ENCODE results near the gene NCF2. TPM values are rescaled to one million over a fixed set of nuclear protein-coding genes. Genes with fewer than 3 reads are reported as not detected.

Gene NCF2
- total RNA-seq, 2 donors from 2014 or later, result 8.3 to 9.6 TPM

DNA sequence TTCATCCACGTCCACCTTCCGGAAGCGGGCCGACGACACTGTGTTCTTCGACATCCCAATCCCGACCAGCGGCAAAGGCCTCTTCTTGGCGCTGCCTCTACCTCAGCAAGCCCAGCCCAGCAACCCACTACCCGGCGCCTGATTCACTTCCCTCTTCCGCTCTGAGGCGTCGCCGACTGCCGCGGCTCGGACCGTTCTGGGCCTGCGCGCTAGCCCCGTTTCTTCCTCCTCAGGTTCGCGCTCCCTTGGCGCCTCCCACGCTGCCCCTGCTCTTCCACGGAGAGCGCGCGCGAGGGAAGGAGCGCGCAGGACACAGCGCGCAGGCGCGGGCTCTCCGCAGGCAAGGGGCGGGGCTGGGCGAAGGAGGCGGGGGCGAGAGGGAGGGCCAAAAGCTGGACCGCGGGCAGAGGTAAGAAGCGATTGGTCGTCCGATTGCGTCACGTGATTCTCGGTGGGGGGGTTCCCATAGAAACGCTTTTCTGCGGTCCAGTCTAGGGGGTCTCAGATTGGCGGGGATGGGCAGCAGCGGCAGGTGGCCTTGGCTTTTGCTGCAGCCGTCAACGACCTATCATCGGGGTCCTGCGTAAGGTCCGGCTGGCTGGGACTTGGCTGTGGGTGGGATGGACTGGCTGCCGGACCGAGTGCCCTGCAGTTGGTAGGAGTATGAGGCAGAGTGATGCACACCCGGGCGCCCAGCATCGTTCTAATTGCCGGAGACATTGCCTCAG lies 45.5 kb upstream of the NCF2 start, which contains the start of gene ARPC5:
Gene ARPC5, minus strand, starts transcription at position 178 of the 728 bp plus-strand sequence. Its CDS starts 124 bp downstream, at position 54.
- intact Hi-C loops (cut with DNase I), result no loop called here

DNA sequence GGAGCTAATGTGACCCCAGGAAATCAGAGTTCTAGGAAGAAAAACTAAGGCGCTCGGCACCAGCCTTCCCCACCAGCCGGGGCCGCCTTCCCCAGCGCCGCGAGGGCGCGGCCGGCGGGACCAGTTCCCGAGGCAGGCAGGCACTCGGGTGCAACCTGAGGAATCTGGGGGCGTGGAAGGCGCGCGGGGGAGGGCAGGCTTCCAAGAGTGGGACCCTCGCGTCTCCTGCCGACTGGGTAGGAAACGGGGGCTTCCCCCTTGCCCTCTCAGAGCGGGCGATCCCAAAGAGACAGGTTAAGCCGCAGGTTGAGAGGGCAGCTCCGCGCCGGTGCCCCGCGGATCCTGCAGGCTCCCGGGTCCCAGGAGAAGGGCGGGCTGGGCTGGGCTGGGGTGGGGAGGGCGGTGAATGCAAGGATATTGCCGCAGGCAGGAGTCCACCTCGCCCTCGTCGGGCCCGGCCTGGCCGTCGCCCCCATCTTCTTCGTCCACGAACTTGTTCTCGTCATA lies 44.9 kb upstream of the NCF2 start:
- Histone ChIP-seq H3K4me1 (peaks cover 44% of the 10 kb centered on the region), H3K27me3 (no peaks in the 10 kb centered on the region), H3K9me3 (no peaks in the 10 kb centered on the region), H3K4me3 (peak overlapping the region; percentile 84 to 89), H3K36me3 (replicated peaks in 1 of 2; ENCODE audit: insufficient read depth in 1 of 2, low read depth in 2 of 2) (no peaks in the 10 kb centered on the region), H3K27ac (peak overlapping the region; percentile 78 to 86 (median 82))
- 1 to 3% methylated on average over 11 to 40 of the region's 42 CpGs for WGBS, 2 donors
- no peak for TF ChIP-seq POLR2A (IDR thresholded peaks at IDR 0.05)
- TF ChIP-seq, protein P1, sequence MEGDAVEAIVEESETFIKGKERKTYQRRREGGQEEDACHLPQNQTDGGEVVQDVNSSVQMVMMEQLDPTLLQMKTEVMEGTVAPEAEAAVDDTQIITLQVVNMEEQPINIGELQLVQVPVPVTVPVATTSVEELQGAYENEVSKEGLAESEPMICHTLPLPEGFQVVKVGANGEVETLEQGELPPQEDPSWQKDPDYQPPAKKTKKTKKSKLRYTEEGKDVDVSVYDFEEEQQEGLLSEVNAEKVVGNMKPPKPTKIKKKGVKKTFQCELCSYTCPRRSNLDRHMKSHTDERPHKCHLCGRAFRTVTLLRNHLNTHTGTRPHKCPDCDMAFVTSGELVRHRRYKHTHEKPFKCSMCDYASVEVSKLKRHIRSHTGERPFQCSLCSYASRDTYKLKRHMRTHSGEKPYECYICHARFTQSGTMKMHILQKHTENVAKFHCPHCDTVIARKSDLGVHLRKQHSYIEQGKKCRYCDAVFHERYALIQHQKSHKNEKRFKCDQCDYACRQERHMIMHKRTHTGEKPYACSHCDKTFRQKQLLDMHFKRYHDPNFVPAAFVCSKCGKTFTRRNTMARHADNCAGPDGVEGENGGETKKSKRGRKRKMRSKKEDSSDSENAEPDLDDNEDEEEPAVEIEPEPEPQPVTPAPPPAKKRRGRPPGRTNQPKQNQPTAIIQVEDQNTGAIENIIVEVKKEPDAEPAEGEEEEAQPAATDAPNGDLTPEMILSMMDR (IDR thresholded peaks at IDR 0.05), result no peak
- DNase-seq (peak; percentile 30 to 49 (median 42)), ATAC-seq (peak; percentile 13)
- intact Hi-C loops (cut with DNase I), result no loop called here

More for the DNA sequence above, 45.5 kb upstream of the NCF2 start, which contains the start of gene ARPC5:
- TF ChIP-seq POLR2A (IDR thresholded peaks at IDR 0.05), result peak; percentile 81 to 96 (median 96)
- TF ChIP-seq, protein P1 (IDR thresholded peaks at IDR 0.05), result no peak
- Histone ChIP-seq H3K36me3 (replicated peaks in 1 of 2; ENCODE audit: insufficient read depth in 1 of 2, low read depth in 2 of 2) (no peaks in the 10 kb centered on the region), H3K27ac (peak within 1 kb of the TSS; percentile 78 to 86 (median 82)), H3K4me3 (peak within 1 kb of the TSS; percentile 84 to 89), H3K27me3 (no peaks in the 10 kb centered on the region), H3K9me3 (no peaks in the 10 kb centered on the region), H3K4me1 (peaks cover 39% of the 10 kb centered on the region)
- 0 to 1% methylated on average over 14 to 51 of the region's 65 CpGs for WGBS, 2 donors
- DNase-seq, result peak; percentile 95 to 96 (median 96)
- peak; percentile 95 for ATAC-seq

DNA sequence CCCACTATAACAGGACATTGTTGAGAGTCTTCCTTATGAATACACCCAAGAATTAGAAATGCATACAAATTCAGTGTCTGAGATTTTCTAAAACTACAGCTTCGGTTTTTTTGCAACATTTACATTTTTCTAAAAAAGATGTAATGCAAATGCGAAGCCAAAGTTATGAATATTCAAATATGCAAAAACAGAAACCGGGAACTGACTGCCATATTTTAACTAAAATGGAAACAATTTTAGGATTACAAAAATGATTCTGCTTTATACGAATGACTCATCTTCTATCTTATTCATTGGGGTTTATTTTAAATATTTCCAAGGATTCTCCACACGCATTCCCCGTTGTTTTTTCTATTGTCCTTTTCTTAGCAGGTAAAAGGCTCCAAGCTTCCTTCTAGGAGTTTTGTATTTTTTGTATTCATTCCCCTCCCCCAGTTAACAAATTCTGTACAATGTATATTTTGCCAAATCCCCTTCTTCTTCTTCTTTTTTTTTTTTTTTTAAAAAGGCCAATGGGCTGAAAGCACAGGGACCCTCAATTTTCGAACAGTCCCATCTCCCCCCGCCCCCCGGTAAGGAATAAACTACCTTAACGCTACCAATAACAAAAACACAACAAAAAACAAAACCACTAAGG lies 44.3 kb upstream of the NCF2 start:
- 2% methylated on average over 10 of the region's 10 CpGs for WGBS, 2 donors
- DNase-seq, result no peak
- Histone ChIP-seq H3K4me3 (peak overlapping the region; percentile 84 to 89), H3K36me3 (replicated peaks in 1 of 2; ENCODE audit: insufficient read depth in 1 of 2, low read depth in 2 of 2) (peaks cover 0 to 2% of the 10 kb centered on the region in 2 donors), H3K27ac (peak overlapping the region in 3 of 4 donors; percentile 78 to 86 (median 80)), H3K4me1 (peaks cover 44% of the 10 kb centered on the region), H3K27me3 (no peaks in the 10 kb centered on the region), H3K9me3 (no peaks in the 10 kb centered on the region)
- no peak for ATAC-seq
- TF ChIP-seq POLR2A (IDR thresholded peaks at IDR 0.05), result no peak
- TF ChIP-seq, protein P1 (IDR thresholded peaks at IDR 0.05), result no peak
- intact Hi-C loops (cut with DNase I), result no loop called here

DNA sequence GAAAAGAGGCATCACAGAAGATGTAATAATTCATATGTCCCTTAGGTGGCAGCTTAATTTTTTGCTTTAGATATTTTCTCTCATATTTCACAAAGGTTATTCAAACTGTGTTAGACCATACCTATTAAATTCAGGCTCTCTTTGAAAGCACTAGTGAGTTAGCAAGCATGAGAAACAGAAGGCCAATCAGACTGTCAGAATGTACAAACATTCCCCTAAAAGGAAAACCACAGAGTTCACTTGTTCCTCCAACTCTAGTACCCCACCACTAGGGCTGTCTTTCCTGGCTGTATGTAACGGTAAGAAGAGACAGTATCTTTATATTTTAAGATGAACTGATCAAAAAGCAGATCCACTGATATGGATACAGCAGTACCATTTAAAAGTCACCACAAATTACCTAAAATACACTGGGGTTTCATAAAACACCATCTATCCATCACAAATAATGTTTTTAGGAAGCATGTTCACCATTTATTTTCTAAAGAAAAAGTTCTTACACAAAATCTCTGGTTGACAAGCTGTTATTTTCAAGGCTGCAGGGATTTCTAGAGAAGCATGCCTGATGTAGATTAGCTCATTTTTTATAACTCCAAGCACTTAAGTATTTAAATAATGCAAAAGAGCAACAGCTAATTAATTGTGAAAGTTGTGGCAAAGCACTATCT lies 43.6 kb upstream of the NCF2 start:
- WGBS, 2 donors, result 0% methylated on average over 1 of the region's 1 CpG
- H3K27me3 ChIP-seq, result no peaks in the 10 kb centered on the region
- peaks cover 44% of the 10 kb centered on the region for H3K4me1 ChIP-seq
- peak overlapping the region in 1 of 4 donors; percentile 86 for H3K27ac ChIP-seq
- TF ChIP-seq, protein P1 (IDR thresholded peaks at IDR 0.05), result peak; percentile 7 to 65 (median 38)
- TF ChIP-seq POLR2A (IDR thresholded peaks at IDR 0.05), result no peak
- ATAC-seq (no peak), DNase-seq (peak in 1 of 4 donors; percentile 24)
- no peaks in the 10 kb centered on the region for H3K9me3 ChIP-seq
- H3K4me3 ChIP-seq, result no peak overlapping the region
- intact Hi-C loops (cut with DNase I), result no loop called here
- peaks cover 0 to 5% of the 10 kb centered on the region in 2 donors for H3K36me3 ChIP-seq (replicated peaks in 1 of 2; ENCODE audit: insufficient read depth in 1 of 2, low read depth in 2 of 2)

Data from body of pancreas (tissue), 4 donors.